Measurements from ENCODE around the gene TMEM218.
"Not testable (repeated sequence)": the region's sequence is repeated elsewhere in the genome, so short reads cannot be mapped to it uniquely, and the experiment has no call there.

TMEM218 gene

GRCh38 chr11:125073616-125074483, 37.6 kb downstream of the TMEM218 start:
- DNase-seq = no peak

- DNase-seq = no peak
These were observed 38.4 kb downstream of the TMEM218 start for GRCh38 chr11:125072961-125073590.

- DNase-seq = no peak
These were observed 39.0 kb downstream of the TMEM218 start for GRCh38 chr11:125072218-125072960.

GRCh38 chr11:125071846-125072217, 39.6 kb downstream of the TMEM218 start:
- no peak for DNase-seq

- no peak for DNase-seq
These were observed 40.0 kb downstream of the TMEM218 start for GRCh38 chr11:125071435-125071834.

- DNase-seq = no peak
These were observed 40.6 kb downstream of the TMEM218 start for GRCh38 chr11:125070699-125071254.

GRCh38 chr11:125069796-125070195, 41.6 kb downstream of the TMEM218 start:
- no peak for DNase-seq

GRCh38 chr11:125069008-125069407, 42.4 kb downstream of the TMEM218 start:
- no peak for DNase-seq

- DNase-seq = no peak
These were observed 43.1 kb downstream of the TMEM218 start for GRCh38 chr11:125068368-125068767.

- DNase-seq = no peak
These were observed 47.4 kb downstream of the TMEM218 start for GRCh38 chr11:125064070-125064469.

- DNase-seq = no peak
These were observed 47.9 kb downstream of the TMEM218 start for GRCh38 chr11:125063429-125064043.

GRCh38 chr11:125062931-125063428, 48.4 kb downstream of the TMEM218 start, which contains the start of gene SLC37A2:
SLC37A2 (plus strand) TSS chr11:125063305; CDS start chr11:125063368, 63 bp downstream.
- DNase-seq = peak; percentile 24

GRCh38 chr11:125062218-125062930, 49.1 kb downstream of the TMEM218 start:
- no peak for DNase-seq

GRCh38 chr11:125061281-125061680, 50.1 kb downstream of the TMEM218 start:
- no peak for DNase-seq

- DNase-seq = no peak
These were observed 53.8 kb downstream of the TMEM218 start for GRCh38 chr11:125057693-125058016.

GRCh38 chr11:125056931-125057692, 54.3 kb downstream of the TMEM218 start:
- DNase-seq = no peak

- DNase-seq = not testable (repeated sequence)
These were observed 55.3 kb downstream of the TMEM218 start for GRCh38 chr11:125056111-125056510.

GRCh38 chr11:125055107-125055715, 56.2 kb downstream of the TMEM218 start:
- DNase-seq = no peak

GRCh38 chr11:125053167-125053566, 58.3 kb downstream of the TMEM218 start:
- DNase-seq = no peak

- no peak for DNase-seq
These were observed 59.4 kb downstream of the TMEM218 start for GRCh38 chr11:125052047-125052446.
